Type B pancreatic cell (in vitro differentiated cells): ENCODE data around the gene KRTAP10-5. TPM values are rescaled to one million over a fixed set of nuclear protein-coding genes. Genes with fewer than 3 reads are reported as not detected.
"Not testable (repeated sequence)": the region's sequence is repeated elsewhere in the genome, so short reads cannot be mapped to it uniquely, and the experiment has no call there.

Experiments used
- DNase-seq: peaks from one replicate; pipeline ENCODE4 v3.0.0; 2021; ENCODE audit warnings: mixed read lengths; ENCODE audit not compliant: unreplicated experiment; ENCODE audit errors: extremely low spot score
- H3K27ac Mint-ChIP-seq: 2 replicates; pipeline ENCODE4 v1.8.0; 2021; ENCODE audit warnings: mild to moderate bottlenecking, mixed read lengths
- H3K27me3 Mint-ChIP-seq: 2 replicates; pipeline ENCODE4 v1.8.0; 2021; ENCODE audit warnings: mixed read lengths
- H3K36me3 Mint-ChIP-seq: 2 replicates; pipeline ENCODE4 v1.8.0; 2021; ENCODE audit warnings: mixed read lengths
- H3K4me1 Mint-ChIP-seq: one replicate; pipeline ENCODE4 v1.8.0; 2021; ENCODE audit warnings: mixed read lengths; ENCODE audit not compliant: unreplicated experiment
- H3K4me3 Mint-ChIP-seq: 2 replicates; pipeline ENCODE4 v1.8.0; 2021; ENCODE audit warnings: mild to moderate bottlenecking, mixed read lengths
- H3K9me3 Mint-ChIP-seq: 2 replicates; pipeline ENCODE4 v1.8.0; 2021; ENCODE audit warnings: mixed read lengths
- total RNA-seq: library from RNA; stranded (reverse); gene quantifications from 2 replicates; pipeline ENCODE4 v1.2.1, GENCODE V29; 2021; ENCODE audit warnings: low replicate concordance
- TF ChIP-seq, protein P1 (sequence below): fragments of 200-600 bp; sonication (generic); conservative IDR thresholded peaks from 2 replicates; pipeline ENCODE4 v1.5.0; 2021; ENCODE audit warnings: antibody characterized with exemption, mild to moderate bottlenecking

Gene KRTAP10-5
- total RNA-seq, 1 donor from 2014 or later, result not detected

- no peaks in the 10 kb centered on the region for H3K9me3 Mint-ChIP-seq
- H3K4me1 Mint-ChIP-seq, result no peaks in the 10 kb centered on the region
- DNase-seq, result no peak
- H3K27ac Mint-ChIP-seq, result no peak within 1 kb of the TSS
- no peak within 1 kb of the TSS for H3K4me3 Mint-ChIP-seq
- H3K36me3 Mint-ChIP-seq, result no peaks in the 10 kb centered on the region
- TF ChIP-seq, protein P1, sequence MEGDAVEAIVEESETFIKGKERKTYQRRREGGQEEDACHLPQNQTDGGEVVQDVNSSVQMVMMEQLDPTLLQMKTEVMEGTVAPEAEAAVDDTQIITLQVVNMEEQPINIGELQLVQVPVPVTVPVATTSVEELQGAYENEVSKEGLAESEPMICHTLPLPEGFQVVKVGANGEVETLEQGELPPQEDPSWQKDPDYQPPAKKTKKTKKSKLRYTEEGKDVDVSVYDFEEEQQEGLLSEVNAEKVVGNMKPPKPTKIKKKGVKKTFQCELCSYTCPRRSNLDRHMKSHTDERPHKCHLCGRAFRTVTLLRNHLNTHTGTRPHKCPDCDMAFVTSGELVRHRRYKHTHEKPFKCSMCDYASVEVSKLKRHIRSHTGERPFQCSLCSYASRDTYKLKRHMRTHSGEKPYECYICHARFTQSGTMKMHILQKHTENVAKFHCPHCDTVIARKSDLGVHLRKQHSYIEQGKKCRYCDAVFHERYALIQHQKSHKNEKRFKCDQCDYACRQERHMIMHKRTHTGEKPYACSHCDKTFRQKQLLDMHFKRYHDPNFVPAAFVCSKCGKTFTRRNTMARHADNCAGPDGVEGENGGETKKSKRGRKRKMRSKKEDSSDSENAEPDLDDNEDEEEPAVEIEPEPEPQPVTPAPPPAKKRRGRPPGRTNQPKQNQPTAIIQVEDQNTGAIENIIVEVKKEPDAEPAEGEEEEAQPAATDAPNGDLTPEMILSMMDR, result no peak
- H3K27me3 Mint-ChIP-seq, result peaks cover 10% of the 10 kb centered on the region
These were observed 21.7 kb downstream of the KRTAP10-5 start, which contains the start of gene KRTAP10-3 for GRCh38 chr21:44558695-44559094. Gene KRTAP10-3 (minus strand): TSS chr21:44558795. CDS start chr21:44558715, 80 bp downstream.

GRCh38 chr21:44558329-44558675 lies 22.1 kb downstream of the KRTAP10-5 start:
- H3K9me3 Mint-ChIP-seq, H3K4me3 Mint-ChIP-seq, H3K36me3 Mint-ChIP-seq, H3K27ac Mint-ChIP-seq, DNase-seq, H3K4me1 Mint-ChIP-seq: not testable (repeated sequence)
- peaks cover 10% of the 10 kb centered on the region for H3K27me3 Mint-ChIP-seq

- Mint-ChIP-seq H3K27me3 (peaks cover 10% of the 10 kb centered on the region), H3K27ac (no peak overlapping the region), H3K4me3 (no peak overlapping the region), H3K36me3 (no peaks in the 10 kb centered on the region), H3K4me1 (no peaks in the 10 kb centered on the region), H3K9me3 (no peaks in the 10 kb centered on the region)
- TF ChIP-seq, protein P1, result no peak
- DNase-seq, result no peak
These were observed 22.7 kb downstream of the KRTAP10-5 start for GRCh38 chr21:44557491-44558328.

DNA sequence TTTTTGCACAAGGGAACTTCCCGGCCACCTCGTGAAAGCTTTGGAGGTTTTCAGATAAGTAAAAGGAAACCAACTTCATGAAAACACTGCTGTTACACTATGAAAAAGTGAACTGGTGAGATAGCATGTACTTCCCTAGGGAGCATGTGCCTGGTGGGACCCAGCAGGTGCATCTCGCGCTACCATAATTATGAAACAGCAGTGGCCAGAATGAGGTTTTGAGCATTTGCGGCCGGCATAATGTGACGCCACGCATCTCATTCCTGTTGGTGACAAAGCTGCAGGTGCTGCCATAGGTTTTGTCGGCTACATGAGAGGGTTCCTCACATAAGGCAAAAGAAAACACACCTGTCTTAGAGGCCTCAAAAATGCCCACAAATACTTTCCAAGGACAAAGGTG lies 23.5 kb downstream of the KRTAP10-5 start:
- no peaks in the 10 kb centered on the region for H3K36me3 Mint-ChIP-seq
- H3K4me3 Mint-ChIP-seq, result no peak overlapping the region
- H3K27me3 Mint-ChIP-seq, result peaks cover 8% of the 10 kb centered on the region
- no peak overlapping the region for H3K27ac Mint-ChIP-seq
- H3K9me3 Mint-ChIP-seq, result no peaks in the 10 kb centered on the region
- TF ChIP-seq, protein P1, result no peak
- H3K4me1 Mint-ChIP-seq, result no peaks in the 10 kb centered on the region
- DNase-seq, result no peak

- Mint-ChIP-seq H3K36me3 (no peaks in the 10 kb centered on the region), H3K9me3 (no peaks in the 10 kb centered on the region), H3K4me1 (peaks cover 5% of the 10 kb centered on the region), H3K4me3 (no peak overlapping the region), H3K27me3 (peaks cover 4% of the 10 kb centered on the region), H3K27ac (no peak overlapping the region)
- TF ChIP-seq, protein P1, result no peak
- DNase-seq, result no peak
These were observed 25.1 kb downstream of the KRTAP10-5 start for GRCh38 chr21:44555200-44555875.

GRCh38 chr21:44552681-44553080 lies 27.7 kb downstream of the KRTAP10-5 start:
- H3K4me3 Mint-ChIP-seq, result no peak overlapping the region
- no peaks in the 10 kb centered on the region for H3K27me3 Mint-ChIP-seq
- DNase-seq, result no peak
- H3K27ac Mint-ChIP-seq, result no peak overlapping the region
- peaks cover 20% of the 10 kb centered on the region for H3K4me1 Mint-ChIP-seq
- no peaks in the 10 kb centered on the region for H3K9me3 Mint-ChIP-seq
- TF ChIP-seq, protein P1, result no peak
- H3K36me3 Mint-ChIP-seq, result no peaks in the 10 kb centered on the region
